ENCODE measurements around the gene SSH3. TPM values are rescaled to one million over a fixed set of nuclear protein-coding genes. Genes with fewer than 3 reads are reported as not detected.

SSH3 gene
- total RNA-seq, 1 donor from 2014 or later: 6.8 TPM

GRCh38 chr11:67268081-67268961, 35.0 kb upstream of the SSH3 start:
- Histone ChIP-seq H3K9ac (ENCODE audit: low read depth in 1 of 3, low read length in 3 of 3) (peak overlapping the region; percentile 10 to 89 (median 89)), H3K27me3 (ENCODE audit: control insufficient read depth in 3 of 3, insufficient read depth in 3 of 3, low read length in 3 of 3) (no peaks in the 10 kb centered on the region), H3K9me3 (ENCODE audit: control insufficient read depth in 3 of 3, low read length in 3 of 3) (no peaks in the 10 kb centered on the region), H3K4me3 (ENCODE audit: low read length in 3 of 3) (peak overlapping the region; percentile 84 to 86 (median 84)), H3K36me3 (ENCODE audit: control insufficient read depth in 3 of 3, insufficient read depth in 3 of 3, low read length in 3 of 3) (peaks cover 0 to 7% (median 2%) of the 10 kb centered on the region in 3 donors), H3K4me1 (ENCODE audit: control insufficient read depth in 3 of 3, insufficient read depth in 3 of 3, low read length in 3 of 3) (peaks cover 67 to 72% (median 69%) of the 10 kb centered on the region in 3 donors), H3K27ac (ENCODE audit: low read depth, low read length) (peak overlapping the region; percentile 52)

GRCh38 chr11:67268962-67269268, 34.4 kb upstream of the SSH3 start:
- Histone ChIP-seq H3K9me3 (ENCODE audit: control insufficient read depth in 3 of 3, low read length in 3 of 3) (no peaks in the 10 kb centered on the region), H3K4me1 (ENCODE audit: control insufficient read depth in 3 of 3, insufficient read depth in 3 of 3, low read length in 3 of 3) (peaks cover 71 to 75% (median 75%) of the 10 kb centered on the region in 3 donors), H3K27me3 (ENCODE audit: control insufficient read depth in 3 of 3, insufficient read depth in 3 of 3, low read length in 3 of 3) (no peaks in the 10 kb centered on the region), H3K27ac (ENCODE audit: low read depth, low read length) (peak overlapping the region; percentile 52), H3K36me3 (ENCODE audit: control insufficient read depth in 3 of 3, insufficient read depth in 3 of 3, low read length in 3 of 3) (peaks cover 0 to 7% (median 2%) of the 10 kb centered on the region in 3 donors), H3K4me3 (ENCODE audit: low read length in 3 of 3) (no peak overlapping the region), H3K9ac (ENCODE audit: low read depth in 1 of 3, low read length in 3 of 3) (peak overlapping the region in 1 of 3 donors; percentile 71)

GRCh38 chr11:67269401-67270255, 33.7 kb upstream of the SSH3 start:
- Histone ChIP-seq H3K4me3 (ENCODE audit: low read length in 3 of 3) (peak overlapping the region; percentile 16 to 54 (median 50)), H3K4me1 (ENCODE audit: control insufficient read depth in 3 of 3, insufficient read depth in 3 of 3, low read length in 3 of 3) (peaks cover 78 to 82% (median 81%) of the 10 kb centered on the region in 3 donors), H3K27ac (ENCODE audit: low read depth, low read length) (peak overlapping the region; percentile 52), H3K36me3 (ENCODE audit: control insufficient read depth in 3 of 3, insufficient read depth in 3 of 3, low read length in 3 of 3) (peaks cover 0 to 7% (median 2%) of the 10 kb centered on the region in 3 donors), H3K9me3 (ENCODE audit: control insufficient read depth in 3 of 3, low read length in 3 of 3) (no peaks in the 10 kb centered on the region), H3K9ac (ENCODE audit: low read depth in 1 of 3, low read length in 3 of 3) (peak overlapping the region; percentile 45 to 71 (median 70)), H3K27me3 (ENCODE audit: control insufficient read depth in 3 of 3, insufficient read depth in 3 of 3, low read length in 3 of 3) (no peaks in the 10 kb centered on the region)

GRCh38 chr11:67270256-67271204, 32.8 kb upstream of the SSH3 start:
- Histone ChIP-seq H3K4me3 (ENCODE audit: low read length in 3 of 3) (peak overlapping the region; percentile 38 to 54 (median 50)), H3K27ac (ENCODE audit: low read depth, low read length) (peak overlapping the region; percentile 52), H3K9ac (ENCODE audit: low read depth in 1 of 3, low read length in 3 of 3) (peak overlapping the region; percentile 45 to 71 (median 70)), H3K9me3 (ENCODE audit: control insufficient read depth in 3 of 3, low read length in 3 of 3) (no peaks in the 10 kb centered on the region), H3K4me1 (ENCODE audit: control insufficient read depth in 3 of 3, insufficient read depth in 3 of 3, low read length in 3 of 3) (peaks cover 87 to 90% (median 90%) of the 10 kb centered on the region in 3 donors), H3K36me3 (ENCODE audit: control insufficient read depth in 3 of 3, insufficient read depth in 3 of 3, low read length in 3 of 3) (peaks cover 0 to 7% (median 2%) of the 10 kb centered on the region in 3 donors), H3K27me3 (ENCODE audit: control insufficient read depth in 3 of 3, insufficient read depth in 3 of 3, low read length in 3 of 3) (no peaks in the 10 kb centered on the region)

GRCh38 chr11:67271205-67271540, 32.2 kb upstream of the SSH3 start:
- no peaks in the 10 kb centered on the region for H3K27me3 ChIP-seq (ENCODE audit: control insufficient read depth in 3 of 3, insufficient read depth in 3 of 3, low read length in 3 of 3)
- H3K9ac ChIP-seq (ENCODE audit: low read depth in 1 of 3, low read length in 3 of 3): peak overlapping the region; percentile 23 to 71 (median 40)
- peaks cover 0 to 7% (median 2%) of the 10 kb centered on the region in 3 donors for H3K36me3 ChIP-seq (ENCODE audit: control insufficient read depth in 3 of 3, insufficient read depth in 3 of 3, low read length in 3 of 3)
- peak overlapping the region; percentile 52 for H3K27ac ChIP-seq (ENCODE audit: low read depth, low read length)
- peak overlapping the region in 2 of 3 donors; percentile 38 to 50 for H3K4me3 ChIP-seq (ENCODE audit: low read length in 3 of 3)
- H3K9me3 ChIP-seq (ENCODE audit: control insufficient read depth in 3 of 3, low read length in 3 of 3): no peaks in the 10 kb centered on the region
- H3K4me1 ChIP-seq (ENCODE audit: control insufficient read depth in 3 of 3, insufficient read depth in 3 of 3, low read length in 3 of 3): peaks cover 91 to 93% (median 92%) of the 10 kb centered on the region in 3 donors

- Histone ChIP-seq H3K9ac (ENCODE audit: low read depth in 1 of 3, low read length in 3 of 3) (peak overlapping the region in 2 of 3 donors; percentile 30 to 66), H3K27me3 (ENCODE audit: control insufficient read depth in 3 of 3, insufficient read depth in 3 of 3, low read length in 3 of 3) (no peaks in the 10 kb centered on the region), H3K4me1 (ENCODE audit: control insufficient read depth in 3 of 3, insufficient read depth in 3 of 3, low read length in 3 of 3) (peaks cover 96 to 99% (median 97%) of the 10 kb centered on the region in 3 donors), H3K4me3 (ENCODE audit: low read length in 3 of 3) (peak overlapping the region in 1 of 3 donors; percentile 13), H3K27ac (ENCODE audit: low read depth, low read length) (peak overlapping the region; percentile 64), H3K36me3 (ENCODE audit: control insufficient read depth in 3 of 3, insufficient read depth in 3 of 3, low read length in 3 of 3) (peaks cover 0 to 7% (median 2%) of the 10 kb centered on the region in 3 donors), H3K9me3 (ENCODE audit: control insufficient read depth in 3 of 3, low read length in 3 of 3) (no peaks in the 10 kb centered on the region)
Measured at GRCh38 chr11:67271541-67272284, 31.6 kb upstream of the SSH3 start.

- no peaks in the 10 kb centered on the region for H3K9me3 ChIP-seq (ENCODE audit: control insufficient read depth in 3 of 3, low read length in 3 of 3)
- H3K36me3 ChIP-seq (ENCODE audit: control insufficient read depth in 3 of 3, insufficient read depth in 3 of 3, low read length in 3 of 3): peaks cover 0 to 7% (median 2%) of the 10 kb centered on the region in 3 donors
- peak overlapping the region in 1 of 3 donors; percentile 22 for H3K4me3 ChIP-seq (ENCODE audit: low read length in 3 of 3)
- H3K9ac ChIP-seq (ENCODE audit: low read depth in 1 of 3, low read length in 3 of 3): peak overlapping the region in 2 of 3 donors; percentile 27 to 66
- no peaks in the 10 kb centered on the region for H3K27me3 ChIP-seq (ENCODE audit: control insufficient read depth in 3 of 3, insufficient read depth in 3 of 3, low read length in 3 of 3)
- H3K27ac ChIP-seq (ENCODE audit: low read depth, low read length): peak overlapping the region; percentile 64
- H3K4me1 ChIP-seq (ENCODE audit: control insufficient read depth in 3 of 3, insufficient read depth in 3 of 3, low read length in 3 of 3): peaks cover 97 to 100% (median 99%) of the 10 kb centered on the region in 3 donors
Measured at GRCh38 chr11:67272327-67273259, 30.7 kb upstream of the SSH3 start.
